ENCODE results near the gene F11.

The F11 gene

DNA sequence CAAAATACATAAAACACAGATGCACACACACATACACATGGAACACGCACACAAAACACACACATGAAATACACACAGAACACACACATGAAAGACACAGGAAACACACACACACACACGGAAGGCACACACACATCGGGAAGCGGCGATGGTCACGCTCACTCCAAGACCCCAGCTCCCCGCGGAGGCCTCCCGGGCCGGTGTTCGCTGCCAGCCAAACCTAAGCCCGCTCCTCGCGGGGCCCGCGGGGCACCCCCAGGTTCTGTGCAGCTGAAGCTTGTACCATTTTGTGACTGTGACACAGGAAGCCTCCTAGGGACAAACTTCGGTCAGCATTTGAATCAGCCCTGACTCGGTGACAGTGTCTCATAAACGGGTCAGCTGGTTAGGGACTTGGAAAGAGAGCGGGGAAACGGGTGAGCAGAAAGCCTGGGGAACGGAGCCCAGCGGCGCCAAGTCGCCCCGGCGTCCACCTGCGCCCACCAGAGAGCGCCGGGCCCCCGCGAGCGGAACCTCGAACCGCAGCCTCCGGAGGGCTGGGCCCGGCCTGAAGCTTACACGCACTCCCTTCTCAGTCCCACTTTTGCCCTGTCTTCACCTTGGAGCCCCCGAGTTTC is 32.1 kb downstream of the F11 start:
- TF ChIP-seq, protein P1, sequence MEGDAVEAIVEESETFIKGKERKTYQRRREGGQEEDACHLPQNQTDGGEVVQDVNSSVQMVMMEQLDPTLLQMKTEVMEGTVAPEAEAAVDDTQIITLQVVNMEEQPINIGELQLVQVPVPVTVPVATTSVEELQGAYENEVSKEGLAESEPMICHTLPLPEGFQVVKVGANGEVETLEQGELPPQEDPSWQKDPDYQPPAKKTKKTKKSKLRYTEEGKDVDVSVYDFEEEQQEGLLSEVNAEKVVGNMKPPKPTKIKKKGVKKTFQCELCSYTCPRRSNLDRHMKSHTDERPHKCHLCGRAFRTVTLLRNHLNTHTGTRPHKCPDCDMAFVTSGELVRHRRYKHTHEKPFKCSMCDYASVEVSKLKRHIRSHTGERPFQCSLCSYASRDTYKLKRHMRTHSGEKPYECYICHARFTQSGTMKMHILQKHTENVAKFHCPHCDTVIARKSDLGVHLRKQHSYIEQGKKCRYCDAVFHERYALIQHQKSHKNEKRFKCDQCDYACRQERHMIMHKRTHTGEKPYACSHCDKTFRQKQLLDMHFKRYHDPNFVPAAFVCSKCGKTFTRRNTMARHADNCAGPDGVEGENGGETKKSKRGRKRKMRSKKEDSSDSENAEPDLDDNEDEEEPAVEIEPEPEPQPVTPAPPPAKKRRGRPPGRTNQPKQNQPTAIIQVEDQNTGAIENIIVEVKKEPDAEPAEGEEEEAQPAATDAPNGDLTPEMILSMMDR (IDR thresholded peaks at IDR 0.05; ENCODE audit: low read depth, low read length, missing control alignments), result no peak
- no peak for DNase-seq (ENCODE audit: extremely low read depth, low read depth)
- H3K4me3 ChIP-seq (replicated peaks; ENCODE audit: low read depth, low read length), result no peak overlapping the region

DNA sequence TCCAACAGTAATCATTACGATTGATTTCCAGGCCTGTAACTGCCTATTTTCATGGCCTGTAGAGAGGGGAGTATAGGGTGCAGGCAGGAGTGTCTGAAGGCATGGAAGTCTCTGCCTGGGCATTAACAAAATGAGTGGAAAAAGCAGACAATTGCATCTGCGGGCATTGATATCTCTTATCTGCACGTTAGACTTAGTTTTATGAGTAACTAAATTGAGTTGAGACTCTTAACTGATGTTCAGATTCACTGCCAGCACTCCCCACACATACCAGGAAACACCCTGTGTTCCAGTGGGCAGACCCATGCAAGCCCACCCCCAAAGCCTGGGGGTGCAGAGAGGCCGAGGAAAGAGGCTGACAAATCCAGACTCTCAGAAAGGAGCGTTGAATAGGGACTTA is 33.3 kb downstream of the F11 start:
- TF ChIP-seq, protein P1 (IDR thresholded peaks at IDR 0.05; ENCODE audit: low read depth, low read length, missing control alignments), result no peak
- DNase-seq (ENCODE audit: extremely low read depth, low read depth), result no peak
- H3K4me3 ChIP-seq (replicated peaks; ENCODE audit: low read depth, low read length), result no peak overlapping the region

DNA sequence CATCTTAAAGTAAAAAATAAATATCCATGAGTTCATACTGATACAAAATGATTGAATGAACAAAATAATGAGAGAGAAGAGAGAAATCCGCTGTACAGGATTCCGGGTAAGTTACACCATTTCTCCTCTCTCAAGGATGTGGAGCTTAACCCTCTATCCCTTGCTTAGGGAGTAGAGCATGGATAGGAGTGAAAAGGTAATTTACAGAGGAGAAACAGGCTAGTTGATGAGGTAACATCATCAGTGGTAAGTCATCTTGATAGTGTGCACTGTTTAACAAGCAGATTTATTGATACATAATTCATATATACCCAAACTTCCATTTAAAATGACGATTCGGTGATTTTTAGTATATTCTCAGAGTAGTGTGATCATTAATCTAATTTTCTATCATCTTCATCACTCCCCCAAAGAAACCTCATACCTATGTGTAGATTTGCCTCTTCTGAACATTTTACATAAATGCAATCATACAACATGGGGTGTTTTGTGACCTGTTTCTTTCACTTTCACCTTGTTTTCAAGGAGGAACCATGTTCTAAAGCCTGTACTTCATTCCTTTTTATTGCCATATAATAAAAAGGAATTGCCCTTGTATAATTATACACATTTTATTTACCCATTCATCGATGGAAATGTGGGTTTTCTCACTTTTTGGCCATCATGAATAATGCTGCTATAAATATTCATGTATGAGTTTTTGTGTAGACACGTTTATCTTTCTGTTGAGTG is 34.8 kb downstream of the F11 start:
- H3K4me3 ChIP-seq (replicated peaks; ENCODE audit: low read depth, low read length), result no peak overlapping the region
- TF ChIP-seq, protein P1 (IDR thresholded peaks at IDR 0.05; ENCODE audit: low read depth, low read length, missing control alignments), result no peak
- DNase-seq (ENCODE audit: extremely low read depth, low read depth), result no peak

DNA sequence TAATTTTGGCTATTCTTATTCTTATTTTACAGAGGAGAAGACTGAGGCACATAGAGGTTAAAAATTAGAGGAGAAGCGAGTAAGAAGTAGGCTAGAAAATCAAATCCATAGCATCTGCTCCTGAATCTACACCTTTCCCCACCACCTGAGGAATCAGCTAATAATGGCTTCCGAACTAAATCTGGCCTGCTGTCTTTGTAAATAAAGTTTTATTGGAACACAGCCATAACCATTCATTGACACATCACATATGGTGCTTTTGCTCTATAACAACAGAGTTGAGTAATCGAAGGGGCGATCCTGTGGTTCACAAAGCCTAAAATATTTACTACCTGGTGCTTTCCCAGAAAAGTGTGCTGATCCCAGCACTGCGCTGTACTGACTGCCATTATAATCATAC is 38.2 kb downstream of the F11 start:
- DNase-seq (ENCODE audit: extremely low read depth, low read depth), result no peak
- no peak overlapping the region for H3K4me3 ChIP-seq (replicated peaks; ENCODE audit: low read depth, low read length)
- TF ChIP-seq, protein P1 (IDR thresholded peaks at IDR 0.05; ENCODE audit: low read depth, low read length, missing control alignments), result no peak

DNA sequence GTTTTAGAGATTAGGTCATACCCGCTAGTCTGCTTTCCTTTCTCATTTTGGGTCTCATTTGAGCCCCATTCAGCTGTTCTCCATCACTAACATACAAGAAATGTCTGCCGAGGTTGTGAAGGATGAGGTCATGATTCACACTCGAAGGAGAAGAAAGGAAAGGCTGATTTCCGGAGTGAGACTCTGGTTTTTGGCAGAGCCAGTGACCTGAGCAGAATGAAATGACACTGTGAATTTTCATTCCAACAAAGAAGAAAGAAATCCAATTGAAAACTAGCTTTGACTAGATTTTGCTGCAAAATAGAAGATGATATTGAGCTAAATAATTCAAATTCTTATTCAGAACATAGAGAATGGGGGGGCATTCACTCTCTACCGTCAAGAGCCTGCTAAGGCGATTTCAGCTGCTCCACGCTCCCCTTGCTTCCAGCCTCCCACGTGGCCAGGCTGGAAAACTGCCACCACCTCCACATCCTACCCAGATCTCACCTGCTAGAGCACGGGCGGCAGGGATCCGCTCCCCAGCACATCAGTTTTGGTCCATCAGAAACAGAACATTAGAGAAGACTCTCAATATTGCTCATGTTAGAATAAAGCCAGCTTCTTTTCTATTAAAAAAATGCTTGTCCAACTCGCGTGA is 39.0 kb downstream of the F11 start:
- no peak overlapping the region for H3K4me3 ChIP-seq (replicated peaks; ENCODE audit: low read depth, low read length)
- no peak for DNase-seq (ENCODE audit: extremely low read depth, low read depth)
- TF ChIP-seq, protein P1 (IDR thresholded peaks at IDR 0.05; ENCODE audit: low read depth, low read length, missing control alignments), result no peak

DNA sequence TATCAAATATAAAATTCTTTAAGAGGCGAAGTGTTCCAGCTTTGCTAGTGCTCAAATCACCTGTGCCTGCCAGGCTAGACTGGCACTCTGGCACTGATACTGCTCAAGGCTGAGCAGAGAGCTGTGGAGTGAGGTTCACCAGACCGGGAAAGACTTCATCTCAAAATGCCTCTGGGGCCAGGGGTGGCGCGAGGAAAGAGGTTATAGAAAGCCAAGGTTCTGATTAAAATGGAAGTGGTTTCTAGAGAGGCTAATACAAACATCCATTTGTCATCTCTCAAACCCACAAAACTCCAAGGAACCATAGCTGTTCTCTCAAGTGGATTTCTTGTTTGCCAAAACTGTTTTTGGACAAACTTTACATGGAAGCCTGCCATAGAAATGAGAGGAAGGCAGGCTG is 41.5 kb downstream of the F11 start:
- H3K4me3 ChIP-seq (replicated peaks; ENCODE audit: low read depth, low read length), result no peak overlapping the region
- TF ChIP-seq, protein P1 (IDR thresholded peaks at IDR 0.05; ENCODE audit: low read depth, low read length, missing control alignments), result no peak
- DNase-seq (ENCODE audit: extremely low read depth, low read depth), result no peak

Measured in HFF-Myc (cell line).